ENCODE measurements around the gene MBNL2.

The MBNL2 gene

GRCh38 chr13:97432917-97433726 lies 211.0 kb downstream of the MBNL2 start:
- DNase-seq, result peak; percentile 92

- DNase-seq, result peak; percentile 56
Measured at GRCh38 chr13:97433727-97434396, 211.7 kb downstream of the MBNL2 start, which contains the start of gene RAP2A. TSS of gene RAP2A (plus strand) at chr13:97434169. CDS start at chr13:97434471, 302 bp downstream.

- DNase-seq, result no peak
Measured at GRCh38 chr13:97434397-97435201, 212.5 kb downstream of the MBNL2 start.

- no peak for DNase-seq
Measured at GRCh38 chr13:97435323-97435722, 213.2 kb downstream of the MBNL2 start.

- DNase-seq, result no peak
Measured at GRCh38 chr13:97435794-97436193, 213.7 kb downstream of the MBNL2 start.

GRCh38 chr13:97436845-97437244 lies 214.7 kb downstream of the MBNL2 start:
- DNase-seq, result no peak

- DNase-seq, result no peak
Measured at GRCh38 chr13:97437729-97438128, 215.6 kb downstream of the MBNL2 start.

- no peak for DNase-seq
Measured at GRCh38 chr13:97438856-97439595, 216.9 kb downstream of the MBNL2 start.

GRCh38 chr13:97440598-97441170 lies 218.6 kb downstream of the MBNL2 start:
- DNase-seq, result no peak

- DNase-seq, result no peak
Measured at GRCh38 chr13:97441368-97441767, 219.2 kb downstream of the MBNL2 start.
